ENCODE results near the gene GRID2.

DNA sequence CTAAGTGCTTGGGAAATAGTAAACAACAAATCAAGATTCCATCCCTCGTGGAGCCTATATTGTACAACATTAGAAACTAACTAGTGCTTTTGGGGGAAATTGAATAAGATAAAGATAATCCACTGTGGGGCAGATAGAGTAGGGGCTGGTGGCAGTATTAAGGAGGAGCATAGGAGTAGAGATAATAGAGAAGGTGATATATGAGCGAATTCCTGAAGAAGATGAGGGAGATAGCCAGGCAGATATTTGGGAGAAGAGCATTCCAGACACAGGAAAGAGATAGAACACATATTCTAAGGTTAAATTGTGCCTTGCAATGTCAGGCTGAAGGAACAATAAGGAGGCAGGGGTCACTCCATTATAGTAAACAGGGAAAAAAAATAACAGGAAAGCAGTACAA, 218.2 kb downstream of the GRID2 start:
- TF ChIP-seq, protein P1, sequence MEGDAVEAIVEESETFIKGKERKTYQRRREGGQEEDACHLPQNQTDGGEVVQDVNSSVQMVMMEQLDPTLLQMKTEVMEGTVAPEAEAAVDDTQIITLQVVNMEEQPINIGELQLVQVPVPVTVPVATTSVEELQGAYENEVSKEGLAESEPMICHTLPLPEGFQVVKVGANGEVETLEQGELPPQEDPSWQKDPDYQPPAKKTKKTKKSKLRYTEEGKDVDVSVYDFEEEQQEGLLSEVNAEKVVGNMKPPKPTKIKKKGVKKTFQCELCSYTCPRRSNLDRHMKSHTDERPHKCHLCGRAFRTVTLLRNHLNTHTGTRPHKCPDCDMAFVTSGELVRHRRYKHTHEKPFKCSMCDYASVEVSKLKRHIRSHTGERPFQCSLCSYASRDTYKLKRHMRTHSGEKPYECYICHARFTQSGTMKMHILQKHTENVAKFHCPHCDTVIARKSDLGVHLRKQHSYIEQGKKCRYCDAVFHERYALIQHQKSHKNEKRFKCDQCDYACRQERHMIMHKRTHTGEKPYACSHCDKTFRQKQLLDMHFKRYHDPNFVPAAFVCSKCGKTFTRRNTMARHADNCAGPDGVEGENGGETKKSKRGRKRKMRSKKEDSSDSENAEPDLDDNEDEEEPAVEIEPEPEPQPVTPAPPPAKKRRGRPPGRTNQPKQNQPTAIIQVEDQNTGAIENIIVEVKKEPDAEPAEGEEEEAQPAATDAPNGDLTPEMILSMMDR (IDR thresholded peaks at IDR 0.05): no peak
- TF ChIP-seq POLR2A (IDR thresholded peaks at IDR 0.05) (no peak), EP300 (IDR thresholded peaks at IDR 0.05) (no peak), POLR2AphosphoS5 (IDR thresholded peaks at IDR 0.05) (no peak)

Measured in upper lobe of left lung (tissue), 4 donors.